AG10803 (cell line): ENCODE results near the gene UQCR11.

Experiments used
- DNase-seq: peaks from one replicate; pipeline ENCODE4 v3.0.0; 2010; ENCODE audit warnings: low read depth
- H3K4me3 ChIP-seq: 2 replicates; pipeline ENCODE4 v1.5.1; 2011; ENCODE audit warnings: mild to moderate bottlenecking, low read length, control low read depth
- TF ChIP-seq, protein P1 (sequence below): conservative IDR thresholded peaks from 2 replicates; pipeline ENCODE4 v1.5.1; 2011; ENCODE audit warnings: mild to moderate bottlenecking, low read length, control low read depth, inconsistent platforms

Gene UQCR11

DNA sequence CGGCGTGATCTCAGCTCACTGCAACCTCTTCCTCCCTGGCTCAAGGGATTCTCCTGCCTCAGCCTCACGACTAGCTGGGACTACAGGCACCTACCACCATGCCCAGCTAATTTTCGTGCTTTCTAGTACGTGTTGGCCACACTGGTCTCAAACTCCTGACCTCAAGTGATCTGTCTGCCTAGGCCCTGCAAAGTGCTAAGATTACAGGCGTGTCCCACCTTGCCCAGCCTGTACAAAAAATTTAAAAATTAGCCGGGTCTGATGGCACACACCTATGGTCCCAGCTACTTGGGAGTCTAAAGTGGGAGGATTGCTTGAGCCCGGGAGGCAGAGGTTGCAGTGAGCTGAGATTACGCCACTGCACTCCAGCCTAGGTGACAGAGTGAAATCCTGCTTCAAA lies 32.5 kb downstream of the UQCR11 start:
- no peak for DNase-seq
- TF ChIP-seq, protein P1, sequence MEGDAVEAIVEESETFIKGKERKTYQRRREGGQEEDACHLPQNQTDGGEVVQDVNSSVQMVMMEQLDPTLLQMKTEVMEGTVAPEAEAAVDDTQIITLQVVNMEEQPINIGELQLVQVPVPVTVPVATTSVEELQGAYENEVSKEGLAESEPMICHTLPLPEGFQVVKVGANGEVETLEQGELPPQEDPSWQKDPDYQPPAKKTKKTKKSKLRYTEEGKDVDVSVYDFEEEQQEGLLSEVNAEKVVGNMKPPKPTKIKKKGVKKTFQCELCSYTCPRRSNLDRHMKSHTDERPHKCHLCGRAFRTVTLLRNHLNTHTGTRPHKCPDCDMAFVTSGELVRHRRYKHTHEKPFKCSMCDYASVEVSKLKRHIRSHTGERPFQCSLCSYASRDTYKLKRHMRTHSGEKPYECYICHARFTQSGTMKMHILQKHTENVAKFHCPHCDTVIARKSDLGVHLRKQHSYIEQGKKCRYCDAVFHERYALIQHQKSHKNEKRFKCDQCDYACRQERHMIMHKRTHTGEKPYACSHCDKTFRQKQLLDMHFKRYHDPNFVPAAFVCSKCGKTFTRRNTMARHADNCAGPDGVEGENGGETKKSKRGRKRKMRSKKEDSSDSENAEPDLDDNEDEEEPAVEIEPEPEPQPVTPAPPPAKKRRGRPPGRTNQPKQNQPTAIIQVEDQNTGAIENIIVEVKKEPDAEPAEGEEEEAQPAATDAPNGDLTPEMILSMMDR: no peak

DNA sequence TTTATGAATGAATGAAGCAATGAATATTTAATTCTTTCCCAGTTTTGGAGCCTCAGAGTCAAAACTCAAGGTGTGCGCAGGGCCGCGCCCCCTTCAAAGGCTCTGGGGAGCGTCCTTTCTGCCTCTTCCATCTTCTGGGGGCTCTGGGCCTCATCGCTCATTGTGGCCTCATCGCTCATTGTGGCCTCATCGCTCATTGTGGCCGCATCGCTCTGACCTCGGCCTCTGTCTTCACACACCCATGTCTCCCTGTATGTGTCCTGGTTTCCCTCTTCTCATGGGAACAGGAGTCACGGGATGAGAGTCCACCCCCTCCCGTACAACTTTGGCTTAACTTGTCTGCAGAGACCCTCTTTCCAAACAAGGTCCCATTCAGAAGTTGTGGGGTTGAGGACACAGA lies 33.9 kb downstream of the UQCR11 start:
- no peak overlapping the region for H3K4me3 ChIP-seq
- DNase-seq: no peak
- TF ChIP-seq, protein P1: no peak

More for the DNA sequence above, 32.5 kb downstream of the UQCR11 start:
- no peak overlapping the region for H3K4me3 ChIP-seq

DNA sequence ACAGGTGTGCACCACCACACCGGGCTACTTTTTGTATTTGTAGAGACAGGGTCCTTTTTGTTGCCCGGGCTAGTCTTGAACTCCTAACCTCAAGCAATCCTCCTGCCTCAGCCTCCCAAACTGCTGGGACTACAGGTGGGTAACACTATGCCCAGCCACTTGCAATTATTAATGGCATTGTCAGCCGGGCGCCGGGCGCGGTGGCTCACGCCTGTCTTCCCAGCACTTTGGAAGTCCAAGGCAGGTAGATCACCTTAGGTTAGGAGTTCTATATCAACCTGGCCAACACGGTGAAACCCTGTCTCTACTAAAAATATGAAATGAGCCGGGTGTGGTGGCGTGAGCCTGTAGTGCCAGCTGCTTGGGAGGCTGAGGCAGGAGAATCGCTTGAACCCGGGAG lies 34.4 kb downstream of the UQCR11 start:
- no peak for DNase-seq
- no peak overlapping the region for H3K4me3 ChIP-seq
- TF ChIP-seq, protein P1: no peak

DNA sequence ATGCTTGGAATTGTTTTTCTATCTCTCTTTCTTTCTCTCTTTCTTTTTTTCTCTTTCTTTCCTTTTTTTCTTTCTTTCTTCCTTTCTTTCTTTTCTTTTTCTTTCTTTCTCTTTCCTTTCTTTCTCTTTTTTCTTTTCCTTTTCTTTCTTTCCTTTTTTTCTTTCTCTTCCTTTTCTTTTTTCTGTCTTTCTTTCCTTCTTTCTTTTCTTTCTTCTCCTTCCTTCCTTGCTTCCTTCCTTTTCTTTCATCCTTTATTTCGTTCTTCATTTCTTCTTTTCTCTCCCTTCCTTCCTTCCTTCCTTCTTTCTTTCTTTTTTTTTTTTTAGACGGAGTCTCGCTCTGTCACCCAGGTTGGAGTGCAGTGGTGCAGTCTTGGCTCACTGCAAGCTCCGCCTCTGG lies 35.3 kb downstream of the UQCR11 start:
- TF ChIP-seq, protein P1: no peak
- DNase-seq: no peak
- H3K4me3 ChIP-seq: no peak overlapping the region

DNA sequence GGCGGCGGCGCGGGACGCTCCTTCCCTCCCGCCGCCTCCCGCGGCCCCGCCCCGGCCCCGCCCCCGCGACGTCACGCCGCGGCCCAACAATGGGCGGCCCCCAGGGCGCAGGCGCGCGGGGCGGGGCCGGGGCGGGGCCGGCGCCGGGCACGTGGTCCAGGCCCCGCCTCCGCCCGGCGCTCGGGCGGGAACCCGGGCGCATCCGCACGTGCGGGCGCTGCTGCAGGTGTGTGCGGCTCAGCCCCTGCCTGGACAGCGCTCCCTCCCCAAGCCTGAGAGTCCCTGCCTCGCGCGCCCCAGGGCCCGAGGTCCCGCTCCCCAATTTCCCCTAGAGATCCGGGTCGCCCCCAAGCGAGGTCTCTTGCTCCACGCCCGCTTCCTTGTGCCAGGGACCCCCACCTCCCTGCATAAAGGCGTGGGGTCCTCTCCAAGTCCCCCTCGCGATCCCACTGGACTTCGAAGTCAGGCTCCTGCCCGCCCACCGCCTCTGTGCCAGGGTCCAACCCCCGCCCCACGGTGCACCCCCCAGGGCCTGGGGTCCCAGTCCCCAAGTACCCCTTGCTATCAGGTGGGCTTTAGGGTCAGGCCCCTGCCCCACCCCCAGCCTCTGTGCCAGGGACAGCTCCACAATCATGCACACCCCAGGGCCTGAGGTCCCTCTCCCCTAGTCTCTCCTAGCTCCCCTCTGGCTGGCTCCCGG lies 36.8 kb downstream of the UQCR11 start, which contains the start of gene MEX3D:
Gene MEX3D, minus strand, starts transcription at position 6 of the 700 bp plus-strand sequence. CDS start 267 bp downstream, outside the sequence.
- TF ChIP-seq, protein P1: no peak
- peak; percentile 56 for DNase-seq
- peak within 1 kb of the TSS; percentile 76 for H3K4me3 ChIP-seq

DNA sequence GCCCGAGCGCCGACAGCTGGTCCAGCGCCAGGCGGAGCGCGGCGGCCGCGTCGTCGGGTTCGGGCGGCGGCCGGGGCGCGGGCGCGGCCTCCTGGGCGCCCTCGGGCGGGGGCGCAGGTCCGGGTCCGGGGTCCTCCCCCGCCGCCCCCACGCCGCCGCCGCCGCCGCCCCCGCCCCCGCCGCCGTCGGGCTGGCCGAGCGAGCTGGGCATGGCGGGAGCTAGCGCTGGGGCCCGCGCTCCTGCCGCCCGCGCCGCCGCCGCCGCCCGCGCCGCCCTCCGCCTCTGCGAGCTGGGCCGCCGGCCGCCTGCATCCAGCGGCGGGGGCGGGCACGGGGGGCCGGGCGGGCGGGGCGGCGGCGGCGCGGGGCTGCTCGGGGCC lies 37.4 kb downstream of the UQCR11 start:
- H3K4me3 ChIP-seq: peak overlapping the region; percentile 76
- TF ChIP-seq, protein P1: no peak
- no peak for DNase-seq

DNA sequence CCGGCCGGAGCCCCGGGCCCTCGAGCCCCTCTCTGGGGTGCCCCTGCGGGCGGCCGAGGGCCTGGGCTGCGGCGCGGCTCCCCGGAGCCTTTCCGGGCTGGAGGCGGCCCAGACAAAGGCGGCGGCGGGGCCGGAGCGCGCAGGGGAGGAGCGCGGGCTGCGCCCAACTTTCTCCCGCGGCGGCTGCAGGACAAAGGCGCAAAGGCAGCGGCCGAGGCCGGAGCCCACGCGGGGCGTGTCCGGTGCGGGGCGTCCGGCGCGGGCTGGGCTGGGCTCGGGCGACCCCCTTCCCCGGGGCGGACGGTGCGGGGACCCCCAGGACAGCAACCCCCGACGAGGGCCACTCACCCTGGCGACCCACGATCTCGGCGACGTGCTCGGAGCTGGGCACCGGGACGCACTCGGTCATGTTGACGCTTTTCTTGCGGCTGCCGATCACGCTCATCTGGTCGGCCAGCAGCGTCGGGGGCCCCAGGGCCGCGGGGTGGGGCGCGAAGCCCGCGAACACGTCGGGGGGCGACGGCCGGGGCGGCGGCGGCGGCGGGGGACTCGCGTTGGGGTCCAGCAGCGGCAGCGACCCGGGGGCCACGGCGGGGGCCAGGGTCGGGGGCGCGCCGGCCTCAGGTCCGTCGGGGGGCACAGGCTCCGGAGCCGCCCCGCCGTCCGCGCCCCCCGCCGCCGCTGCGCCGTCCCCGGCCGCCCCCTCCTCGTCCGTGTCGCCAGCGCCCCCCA lies 38.0 kb downstream of the UQCR11 start:
- TF ChIP-seq, protein P1: no peak
- DNase-seq: no peak
- H3K4me3 ChIP-seq: peak overlapping the region; percentile 76
